H1 (cell line): ENCODE results near the gene IFNL4. TPM values are rescaled to one million over a fixed set of nuclear protein-coding genes. Genes with fewer than 3 reads are reported as not detected.

ENCODE experiments used
- CTCF ChIA-PET: fragments of 300-600 bp; sonication (Branson Sonifier 250); formaldehyde crosslinking; loops from one replicate; lab custom pipeline; 2021; ENCODE audit not compliant: partially characterized antibody; lab: Charles Lee
- POLR2A ChIA-PET: fragments of 300-600 bp; sonication (Branson Sonifier 250); formaldehyde crosslinking; loops from one replicate; lab custom pipeline; 2021; ENCODE audit warnings: inconsistent platforms; ENCODE audit not compliant: partially characterized antibody; lab: Charles Lee
- DNase-seq, 2 experiments: peaks; one replicate each; pipeline versions ENCODE4 v3.0.0 to v3.0.0-alpha.2; 2010 to 2022; ENCODE audit warnings: low spot score in 2 of 2, low read depth in 1 of 2, mixed read lengths in 1 of 2
- FAIRE-seq: peaks from 2 replicates; lab custom pipeline; 2011; peaks lifted over from hg19 to GRCh38; lab: Jason Lieb, UNC
- H2AFZ ChIP-seq: 2 replicates; pipeline ENCODE4 v1.8.1; 2012; ENCODE audit warnings: low read length, inconsistent platforms
- H2AK5ac ChIP-seq: 2 replicates; pipeline ENCODE4 v1.6.1; 2013; ENCODE audit warnings: low read depth, low read length
- H2BK120ac ChIP-seq: replicated peaks from 2 replicates; pipeline ENCODE3; 2013; ENCODE audit warnings: low read depth, low read length, inconsistent platforms
- H2BK12ac ChIP-seq: 2 replicates; pipeline ENCODE4 v1.6.1; 2013; ENCODE audit warnings: low read depth, low read length
- H2BK15ac ChIP-seq: 2 replicates; pipeline ENCODE4 v1.6.1; 2013; ENCODE audit warnings: low read length
- H2BK20ac ChIP-seq: 2 replicates; pipeline ENCODE4 v1.6.1; 2013; ENCODE audit warnings: low read length
- H2BK5ac ChIP-seq: 2 replicates; pipeline ENCODE4 v1.6.1; 2013; ENCODE audit warnings: low read depth, low read length
- H3K14ac ChIP-seq: 2 replicates; pipeline ENCODE4 v1.6.1; 2013; ENCODE audit warnings: inconsistent platforms; ENCODE audit not compliant: insufficient read length
- H3K18ac ChIP-seq: 2 replicates; pipeline ENCODE4 v1.6.1; 2013; ENCODE audit warnings: low read length; ENCODE audit errors: extremely low read depth
- H3K23ac ChIP-seq: 2 replicates; pipeline ENCODE4 v1.6.1; 2013; ENCODE audit warnings: inconsistent platforms; ENCODE audit not compliant: insufficient read length
- H3K23me2 ChIP-seq: 2 replicates; pipeline ENCODE4 v1.6.1; 2013; ENCODE audit warnings: low read depth, low read length
- H3K27ac ChIP-seq: 2 replicates; pipeline ENCODE4 v1.6.1; 2011; ENCODE audit warnings: low read depth, low read length, inconsistent platforms
- H3K27me3 ChIP-seq, 4 experiments: replicated peaks in 1 of 4; 1 replicate in 1 of 4; 2 replicates in 3 of 4; pipeline versions ENCODE4 v1.6.1 to v1.8.1; 2011 to 2013; ENCODE audit warnings: low read length in 3 of 4, mild to moderate bottlenecking in 3 of 4, inconsistent platforms in 2 of 4, mixed read lengths in 2 of 4, moderate library complexity in 1 of 4; ENCODE audit not compliant: control insufficient read depth in 3 of 4, insufficient read depth in 3 of 4; ENCODE audit errors: extremely low read depth in 1 of 4
- H3K36me3 ChIP-seq, 4 experiments: 2 replicates each; pipeline versions ENCODE4 v1.6.1 to v1.8.1; 2011 to 2013; ENCODE audit warnings: mild to moderate bottlenecking in 4 of 4, low read length in 3 of 4, moderate library complexity in 2 of 4, control low read depth in 1 of 4, inconsistent platforms in 1 of 4; ENCODE audit not compliant: insufficient read depth in 4 of 4, control insufficient read depth in 2 of 4
- H3K4ac ChIP-seq: replicated peaks from 2 replicates; pipeline ENCODE3; 2013; ENCODE audit warnings: low read length, low read depth, mixed read lengths, inconsistent platforms; ENCODE audit not compliant: insufficient read length
- H3K4me1 ChIP-seq, 4 experiments: replicated peaks in 1 of 4; 1 replicate in 1 of 4; 2 replicates in 3 of 4; pipeline versions ENCODE4 v1.6.1 to v1.8.1; 2011 to 2013; ENCODE audit warnings: low read length in 3 of 4, inconsistent platforms in 2 of 4, mixed read lengths in 1 of 4; ENCODE audit not compliant: insufficient read depth in 4 of 4, control insufficient read depth in 3 of 4
- H3K4me2 ChIP-seq, 2 experiments: 2 replicates each; pipeline versions ENCODE4 v1.6.1 to v1.8.1; 2011 to 2013; ENCODE audit warnings: low read depth in 2 of 2, low read length in 2 of 2, control low read depth in 1 of 2, inconsistent platforms in 1 of 2, mild to moderate bottlenecking in 1 of 2; ENCODE audit not compliant: insufficient read depth in 1 of 2
- H3K4me3 ChIP-seq, 4 experiments: fragments of 200-600, 300-600 bp in 1 of 4; sonication (generic), shearing (Covaris generic), sonication (Bioruptor Twin) in 1 of 4; 2 replicates each; pipeline versions ENCODE4 v1.5.1 to v1.8.1; 2011 to 2016; ENCODE audit warnings: low read length in 4 of 4, low read depth in 3 of 4, control low read depth in 2 of 4, inconsistent platforms in 2 of 4, mild to moderate bottlenecking in 2 of 4, mixed read lengths in 1 of 4, moderate library complexity in 1 of 4; ENCODE audit not compliant: insufficient read depth in 2 of 4; ENCODE audit errors: extremely low read depth in 1 of 4
- H3K56ac ChIP-seq: replicated peaks from 2 replicates; pipeline ENCODE3; 2013; ENCODE audit warnings: low read depth, mild to moderate bottlenecking, mixed read lengths, low read length, inconsistent platforms; ENCODE audit not compliant: insufficient read length
- H3K79me1 ChIP-seq: 2 replicates; pipeline ENCODE4 v1.6.1; 2013; ENCODE audit warnings: low read depth, low read length, control low read depth
- H3K79me2 ChIP-seq, 2 experiments: 2 replicates each; pipeline versions ENCODE4 v1.6.1 to v1.8.1; 2012 to 2013; ENCODE audit warnings: low read length in 2 of 2, mild to moderate bottlenecking in 2 of 2, inconsistent platforms in 1 of 2; ENCODE audit not compliant: insufficient read depth in 2 of 2, control insufficient read depth in 1 of 2
- H3K9ac ChIP-seq, 4 experiments: replicated peaks in 1 of 4; 1 replicate in 1 of 4; 2 replicates in 3 of 4; pipeline versions ENCODE4 v1.6.1 to v1.8.1; 2011 to 2013; ENCODE audit warnings: low read depth in 3 of 4, low read length in 3 of 4, control low read depth in 2 of 4, mild to moderate bottlenecking in 2 of 4, moderate library complexity in 2 of 4, inconsistent platforms in 1 of 4; ENCODE audit errors: extremely low read depth in 1 of 4
- H3K9me3 ChIP-seq, 2 experiments: 2 replicates each; pipeline versions ENCODE4 v1.6.1 to v1.8.1; 2012 to 2013; ENCODE audit warnings: mild to moderate bottlenecking in 2 of 2, moderate library complexity in 2 of 2, control low read depth in 1 of 2, inconsistent platforms in 1 of 2, low read depth in 1 of 2, low read length in 1 of 2, mixed read lengths in 1 of 2; ENCODE audit not compliant: insufficient read depth in 2 of 2
- H4K20me1 ChIP-seq, 2 experiments: replicated peaks in 1 of 2; 2 replicates each; pipeline versions ENCODE3 to v1.8.1; 2011 to 2013; ENCODE audit warnings: inconsistent platforms in 2 of 2, low read length in 2 of 2, mild to moderate bottlenecking in 1 of 2; ENCODE audit not compliant: insufficient read depth in 2 of 2, control insufficient read depth in 1 of 2
- H4K5ac ChIP-seq: 2 replicates; pipeline ENCODE4 v1.6.1; 2013; ENCODE audit warnings: low read length, low read depth, mixed read lengths, inconsistent platforms; ENCODE audit not compliant: insufficient read length
- H4K8ac ChIP-seq: 2 replicates; pipeline ENCODE4 v1.8.0; 2013; ENCODE audit warnings: mild to moderate bottlenecking, moderate library complexity, low read length, inconsistent platforms; ENCODE audit not compliant: insufficient read depth; ENCODE audit errors: extremely low read depth
- H4K91ac ChIP-seq: replicated peaks from 2 replicates; pipeline ENCODE3; 2013; ENCODE audit warnings: low read length, mixed read lengths, inconsistent platforms; ENCODE audit not compliant: insufficient read length
- EGR1 ChIP-seq: IDR thresholded peaks from 2 replicates; pipeline ENCODE4 v1.6.1; 2011; ENCODE audit warnings: low read depth, low read length, borderline replicate concordance
- HDAC2 ChIP-seq, 2 experiments: fragments of 300-600 bp in 1 of 2; sonication (generic) in 1 of 2; IDR thresholded peaks; 2 replicates each; pipeline ENCODE4 v1.6.1; 2011 to 2012; ENCODE audit warnings: low read depth in 2 of 2, low read length in 2 of 2, mild to moderate bottlenecking in 2 of 2, moderate library complexity in 2 of 2, borderline replicate concordance in 1 of 2, inconsistent platforms in 1 of 2
- NANOG ChIP-seq: IDR thresholded peaks from 2 replicates; pipeline ENCODE4 v1.6.1; 2011; ENCODE audit warnings: low read length, low read depth, mild to moderate bottlenecking, inconsistent platforms; ENCODE audit not compliant: insufficient read depth, poor library complexity, severe bottlenecking
- RBBP5 ChIP-seq: IDR thresholded peaks from 2 replicates; pipeline ENCODE4 v1.7.1; 2012; ENCODE audit warnings: low read depth, mild to moderate bottlenecking, inconsistent platforms, low read length, moderate library complexity, borderline replicate concordance
- SIN3A ChIP-seq, 2 experiments: IDR thresholded peaks in 1 of 2; conservative IDR thresholded peaks in 1 of 2; 2 replicates each; pipeline ENCODE4 v1.6.1; 2011 to 2012; ENCODE audit warnings: low read length in 2 of 2, improper control_type of control experiment in 1 of 2, low read depth in 1 of 2, mild to moderate bottlenecking in 1 of 2
- SP1 ChIP-seq: IDR thresholded peaks from 2 replicates; pipeline ENCODE4 v1.6.1; 2011; ENCODE audit warnings: low read depth, low read length
- SRF ChIP-seq: IDR thresholded peaks from 2 replicates; pipeline ENCODE4 v1.6.1; 2011; ENCODE audit warnings: mild to moderate bottlenecking, low read depth, low read length, moderate library complexity
- SUZ12 ChIP-seq: fragments of 200-600 bp; sonication (generic); IDR thresholded peaks from 2 replicates; pipeline ENCODE4 v1.6.1; 2012; ENCODE audit warnings: mild to moderate bottlenecking, inconsistent platforms, low read length, moderate library complexity, mixed read lengths
- WGBS, 2 experiments: shearing (Covaris generic) in 1 of 2; methylation state at CpG; one replicate each; pipeline versions ENCODE4 v1.1.6 to v1.1.7; 2013 to 2015; ENCODE audit warnings: low lambda C conversion rate in 2 of 2, mixed read lengths in 2 of 2, inconsistent platforms in 1 of 2, low coverage in 1 of 2, missing lambda C conversion rate in 1 of 2; ENCODE audit not compliant: insufficient replicate concordance in 2 of 2, insufficient coverage in 1 of 2, insufficient read length in 1 of 2; ENCODE audit errors: extremely low coverage in 1 of 2, missing lambda C conversion rate in 1 of 2; 5-methylcytosine and 5-hydroxymethylcytosine counted together
- polyA plus RNA-seq, 7 experiments: library from polyadenylated mRNA; depleted of rRNA in 3 of 7; stranded (reverse) in 5 of 7; unstranded in 2 of 7; fragments of >200 nt in 5 of 7; fragments of 200-250 nt in 2 of 7; gene quantifications; 1 replicate in 5 of 7; 2 replicates in 1 of 7; 4 replicates in 1 of 7; pipeline versions ENCODE4 v1.2.1 to v1.2.3, GENCODE V29; 2011 to 2013; ENCODE audit warnings: missing spikeins in 2 of 7, mixed read lengths in 2 of 7
- total RNA-seq: library from RNA; stranded (reverse); fragmentation: NEBNext Ultra II Directional; extraction: Animal tissue kit (Norgen Biotek cat#: 25700); gene quantifications from 2 replicates; pipeline ENCODE4 v1.2.1, GENCODE V29; 2021

The IFNL4 gene
- total and polyA plus RNA-seq, 2 of the 8 experiments (the other 6 are each of a cell fraction or from before 2014, with no cell fraction given), result not detected

DNA sequence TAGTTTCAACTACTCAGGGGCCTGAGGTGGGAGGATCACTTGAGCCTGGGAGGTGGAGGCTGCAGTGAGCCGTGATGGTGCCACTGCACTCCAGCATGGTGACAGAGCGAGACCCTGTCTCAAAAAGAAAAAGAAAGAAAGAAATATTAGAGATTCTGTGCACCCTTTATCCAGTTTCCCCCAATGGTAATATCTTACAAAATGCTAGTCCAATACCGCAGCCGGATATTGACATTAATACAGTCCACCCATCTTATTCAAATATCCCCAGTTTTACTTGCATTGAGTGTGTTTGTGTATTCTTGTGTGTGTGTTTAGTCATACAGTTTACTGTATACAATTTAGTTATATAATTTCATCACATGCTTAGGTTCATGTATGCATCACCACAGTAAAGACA lies 8.6 kb upstream of the IFNL4 start:
- no peak overlapping the region for H3K4me3 ChIP-seq
- POLR2A ChIA-PET, result no interaction called here
- 0 out of 4 replicates have a peak, but pooled peaks cover 0 to 3% of the 10 kb centered on the region in 2 experiments for H3K9me3 ChIP-seq
- H3K9ac ChIP-seq, result no peak overlapping the region
- TF ChIP-seq SIN3A (conservative IDR thresholded peaks at IDR 0.05 in 1 of 2, IDR thresholded peaks at IDR 0.05 in 1 of 2; ENCODE audit: low read depth in 1 of 2, low read length in 2 of 2), result no peak
- no peak for TF ChIP-seq SUZ12
- TF ChIP-seq HDAC2 (IDR thresholded peaks at IDR 0.05; ENCODE audit: borderline replicate concordance in 1 of 2, low read depth in 2 of 2, low read length in 2 of 2), result no peak
- no peak for TF ChIP-seq SP1
- TF ChIP-seq NANOG, result no peak
- no peak for TF ChIP-seq SRF
- TF ChIP-seq EGR1, result no peak
- TF ChIP-seq RBBP5, result no peak
- H3K18ac ChIP-seq, result no peak overlapping the region
- no peak overlapping the region for H3K56ac ChIP-seq
- H3K79me1 ChIP-seq, result no peaks in the 10 kb centered on the region
- CTCF ChIA-PET, result interaction anchor here (1.9 kb wide), 1 partner anchor 39 kb away, joined by 6 read pairs; no protein-coding TSS in a partner anchor
- H4K8ac ChIP-seq, result no peak overlapping the region
- H3K4me1 ChIP-seq, result no peaks in the 10 kb centered on the region
- H3K4ac ChIP-seq, result no peak overlapping the region
- no peak overlapping the region for H2BK20ac ChIP-seq
- H2AK5ac ChIP-seq, result no peak overlapping the region
- H3K4me2 ChIP-seq, result no peak overlapping the region
- no peak overlapping the region for H2BK120ac ChIP-seq
- WGBS, 2 experiments, result 92% methylated on average over 4 of the region's 4 CpGs; no CpG with 5 or more reads in 1 of the 2 experiments
- no peak overlapping the region for H2BK15ac ChIP-seq
- H2BK12ac ChIP-seq, result no peak overlapping the region
- H4K91ac ChIP-seq, result no peak overlapping the region
- H4K5ac ChIP-seq, result no peak overlapping the region
- FAIRE-seq (no peak), DNase-seq (no peak)
- H3K23me2 ChIP-seq, result no peaks in the 10 kb centered on the region
- H3K79me2 ChIP-seq, result no peaks in the 10 kb centered on the region
- no peak overlapping the region for H2BK5ac ChIP-seq
- no peak overlapping the region for H3K27ac ChIP-seq
- no peak overlapping the region for H3K14ac ChIP-seq
- no peaks in the 10 kb centered on the region for H4K20me1 ChIP-seq
- H3K36me3 ChIP-seq, result no peaks in the 10 kb centered on the region
- H3K27me3 ChIP-seq, result peaks cover 0 to 17% (median 2%) of the 10 kb centered on the region in 4 experiments; a peak in 6 of 7 replicates
- H3K23ac ChIP-seq, result no peak overlapping the region
- no peak overlapping the region for H2AFZ ChIP-seq
